ENCODE results near the gene CELF6. TPM values are rescaled to one million over a fixed set of nuclear protein-coding genes. Genes with fewer than 3 reads are reported as not detected.

The CELF6 gene
- total RNA-seq, 1 donor from 2014 or later, result 4.1 TPM

DNA sequence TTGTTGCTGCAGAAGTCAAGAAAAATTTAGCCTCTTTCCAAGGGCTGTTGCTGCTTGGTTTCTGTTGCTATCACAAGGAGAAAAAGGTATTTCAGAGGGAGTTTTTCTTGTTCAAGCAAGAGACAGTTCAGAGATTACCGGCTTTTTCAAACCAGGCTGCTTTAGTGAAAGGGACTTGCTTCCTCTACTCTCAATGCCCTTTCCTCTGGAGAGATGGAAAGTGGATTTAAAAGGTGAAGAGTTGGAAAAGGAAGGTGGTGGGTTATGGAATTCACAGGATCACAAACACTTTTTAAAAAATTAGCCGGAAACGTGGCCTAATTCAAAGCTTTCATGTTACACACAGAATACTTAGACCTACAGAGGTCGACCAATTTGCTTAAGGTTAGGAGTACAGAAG, 48.7 kb downstream of the CELF6 start:
- Mint-ChIP-seq H3K4me3 (ENCODE audit: unreplicated experiment) (peak overlapping the region; percentile 92), H3K9me3 (ENCODE audit: unreplicated experiment) (peaks cover 4% of the 10 kb centered on the region), H3K27me3 (ENCODE audit: unreplicated experiment) (peaks cover 3% of the 10 kb centered on the region), H3K4me1 (ENCODE audit: low read depth, unreplicated experiment) (peaks cover 7% of the 10 kb centered on the region), H3K27ac (ENCODE audit: unreplicated experiment) (no peak overlapping the region), H3K36me3 (ENCODE audit: unreplicated experiment) (no peaks in the 10 kb centered on the region)
- TF ChIP-seq CTCF (IDR thresholded peaks at IDR 0.05; ENCODE audit: partially characterized antibody, unreplicated experiment), result no peak
- DNase-seq, result no peak

GRCh38 chr15:72269739-72270138, 50.2 kb downstream of the CELF6 start:
- peaks cover 2% of the 10 kb centered on the region for H3K27me3 Mint-ChIP-seq (ENCODE audit: unreplicated experiment)
- DNase-seq, result no peak
- no peak overlapping the region for H3K27ac Mint-ChIP-seq (ENCODE audit: unreplicated experiment)
- H3K36me3 Mint-ChIP-seq (ENCODE audit: unreplicated experiment), result no peaks in the 10 kb centered on the region
- TF ChIP-seq CTCF (IDR thresholded peaks at IDR 0.05; ENCODE audit: partially characterized antibody, unreplicated experiment), result no peak
- peaks cover 4% of the 10 kb centered on the region for H3K9me3 Mint-ChIP-seq (ENCODE audit: unreplicated experiment)
- H3K4me3 Mint-ChIP-seq (ENCODE audit: unreplicated experiment), result no peak overlapping the region
- peaks cover 7% of the 10 kb centered on the region for H3K4me1 Mint-ChIP-seq (ENCODE audit: low read depth, unreplicated experiment)

DNA sequence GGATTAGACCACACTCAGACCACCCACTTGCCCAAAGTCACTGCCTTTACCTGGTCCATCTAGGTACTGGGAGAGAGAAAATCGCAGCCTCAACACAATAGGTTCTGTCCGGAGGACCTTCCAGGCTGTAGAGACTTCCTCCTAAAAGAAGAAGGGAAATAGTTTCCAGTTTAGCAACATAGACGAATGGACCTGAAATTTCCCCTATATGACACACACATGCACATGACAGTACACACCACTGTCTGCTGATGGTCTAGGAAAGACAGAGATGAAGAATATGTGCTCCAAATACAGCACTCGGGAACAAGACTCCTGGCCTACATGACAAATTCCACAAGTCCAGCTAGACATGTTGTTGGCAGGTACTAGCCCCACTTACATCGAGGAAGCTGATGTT, 54.9 kb downstream of the CELF6 start:
- H3K27ac Mint-ChIP-seq (ENCODE audit: unreplicated experiment), result no peak overlapping the region
- TF ChIP-seq CTCF (IDR thresholded peaks at IDR 0.05; ENCODE audit: partially characterized antibody, unreplicated experiment), result no peak

DNA sequence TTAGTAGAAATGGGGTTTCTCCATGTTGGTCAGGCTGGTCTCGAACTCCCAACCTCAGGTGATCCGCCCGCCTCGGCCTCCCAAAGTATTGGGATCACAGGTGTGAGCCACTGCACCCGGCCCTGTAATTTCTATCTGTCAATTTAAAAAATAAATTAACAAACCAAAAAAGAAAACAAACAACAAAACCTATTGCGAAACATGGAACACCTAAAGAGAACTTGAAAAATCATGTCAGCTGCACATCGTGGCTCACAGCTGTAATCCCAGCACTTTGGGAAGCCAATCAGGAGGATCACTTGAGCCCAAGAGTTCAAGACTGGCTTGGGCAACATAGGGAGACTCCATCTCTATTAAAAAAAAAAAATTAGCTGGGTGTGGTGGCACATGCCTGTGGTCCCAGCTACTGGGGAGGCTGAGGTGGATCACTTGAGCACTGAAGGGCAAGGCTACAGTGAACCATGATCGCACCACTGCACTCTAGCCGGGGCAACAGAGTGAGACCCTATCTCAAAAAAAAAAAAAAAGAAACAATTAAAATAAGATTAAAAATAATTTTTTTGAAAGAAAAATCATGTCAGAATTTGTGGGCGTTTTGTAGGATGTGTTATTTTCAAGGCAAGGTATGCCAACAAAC, 67.2 kb downstream of the CELF6 start:
- H3K27me3 Mint-ChIP-seq (ENCODE audit: unreplicated experiment), result no peaks in the 10 kb centered on the region
- no peak for TF ChIP-seq CTCF (IDR thresholded peaks at IDR 0.05; ENCODE audit: partially characterized antibody, unreplicated experiment)
- H3K9me3 Mint-ChIP-seq (ENCODE audit: unreplicated experiment), result no peaks in the 10 kb centered on the region
- DNase-seq, result no peak
- H3K36me3 Mint-ChIP-seq (ENCODE audit: unreplicated experiment), result no peaks in the 10 kb centered on the region
- H3K4me1 Mint-ChIP-seq (ENCODE audit: low read depth, unreplicated experiment), result no peaks in the 10 kb centered on the region
- H3K4me3 Mint-ChIP-seq (ENCODE audit: unreplicated experiment), result no peak overlapping the region
- no peak overlapping the region for H3K27ac Mint-ChIP-seq (ENCODE audit: unreplicated experiment)

More for the DNA sequence above, 54.9 kb downstream of the CELF6 start:
- no peaks in the 10 kb centered on the region for H3K4me1 Mint-ChIP-seq (ENCODE audit: low read depth, unreplicated experiment)
- H3K27me3 Mint-ChIP-seq (ENCODE audit: unreplicated experiment), result no peaks in the 10 kb centered on the region
- DNase-seq, result no peak
- peaks cover 1% of the 10 kb centered on the region for H3K9me3 Mint-ChIP-seq (ENCODE audit: unreplicated experiment)
- no peaks in the 10 kb centered on the region for H3K36me3 Mint-ChIP-seq (ENCODE audit: unreplicated experiment)
- H3K4me3 Mint-ChIP-seq (ENCODE audit: unreplicated experiment), result no peak overlapping the region

- no peaks in the 10 kb centered on the region for H3K36me3 Mint-ChIP-seq (ENCODE audit: unreplicated experiment)
- H3K4me1 Mint-ChIP-seq (ENCODE audit: low read depth, unreplicated experiment), result no peaks in the 10 kb centered on the region
- no peak overlapping the region for H3K27ac Mint-ChIP-seq (ENCODE audit: unreplicated experiment)
- H3K9me3 Mint-ChIP-seq (ENCODE audit: unreplicated experiment), result no peaks in the 10 kb centered on the region
- no peak overlapping the region for H3K4me3 Mint-ChIP-seq (ENCODE audit: unreplicated experiment)
- DNase-seq, result no peak
- no peak for TF ChIP-seq CTCF (IDR thresholded peaks at IDR 0.05; ENCODE audit: partially characterized antibody, unreplicated experiment)
- no peaks in the 10 kb centered on the region for H3K27me3 Mint-ChIP-seq (ENCODE audit: unreplicated experiment)
These were observed 70.7 kb downstream of the CELF6 start for GRCh38 chr15:72249142-72249810.

Data from glutamatergic neuron (in vitro differentiated cells).